H1 (cell line): Measurements from ENCODE around the gene HSD11B1L. TPM values are rescaled to one million over a fixed set of nuclear protein-coding genes. Genes with fewer than 3 reads are reported as not detected.

Experiments used
- CTCF ChIA-PET: fragments of 300-600 bp; sonication (Branson Sonifier 250); formaldehyde crosslinking; loops from one replicate; lab custom pipeline; 2021; ENCODE audit not compliant: partially characterized antibody; lab: Charles Lee
- POLR2A ChIA-PET: fragments of 300-600 bp; sonication (Branson Sonifier 250); formaldehyde crosslinking; loops from one replicate; lab custom pipeline; 2021; ENCODE audit warnings: inconsistent platforms; ENCODE audit not compliant: partially characterized antibody; lab: Charles Lee
- DNase-seq, 2 experiments: peaks; one replicate each; pipeline versions ENCODE4 v3.0.0 to v3.0.0-alpha.2; 2010 to 2022; ENCODE audit warnings: low spot score in 2 of 2, low read depth in 1 of 2, mixed read lengths in 1 of 2
- FAIRE-seq: peaks from 2 replicates; lab custom pipeline; 2011; peaks lifted over from hg19 to GRCh38; lab: Jason Lieb, UNC
- H2AFZ ChIP-seq: 2 replicates; pipeline ENCODE4 v1.8.1; 2012; ENCODE audit warnings: low read length, inconsistent platforms
- H2AK5ac ChIP-seq: 2 replicates; pipeline ENCODE4 v1.6.1; 2013; ENCODE audit warnings: low read depth, low read length
- H2BK120ac ChIP-seq: replicated peaks from 2 replicates; pipeline ENCODE3; 2013; ENCODE audit warnings: low read depth, low read length, inconsistent platforms
- H2BK12ac ChIP-seq: 2 replicates; pipeline ENCODE4 v1.6.1; 2013; ENCODE audit warnings: low read depth, low read length
- H2BK15ac ChIP-seq: 2 replicates; pipeline ENCODE4 v1.6.1; 2013; ENCODE audit warnings: low read length
- H2BK20ac ChIP-seq: 2 replicates; pipeline ENCODE4 v1.6.1; 2013; ENCODE audit warnings: low read length
- H2BK5ac ChIP-seq: 2 replicates; pipeline ENCODE4 v1.6.1; 2013; ENCODE audit warnings: low read depth, low read length
- H3K14ac ChIP-seq: 2 replicates; pipeline ENCODE4 v1.6.1; 2013; ENCODE audit warnings: inconsistent platforms; ENCODE audit not compliant: insufficient read length
- H3K18ac ChIP-seq: 2 replicates; pipeline ENCODE4 v1.6.1; 2013; ENCODE audit warnings: low read length; ENCODE audit errors: extremely low read depth
- H3K23ac ChIP-seq: 2 replicates; pipeline ENCODE4 v1.6.1; 2013; ENCODE audit warnings: inconsistent platforms; ENCODE audit not compliant: insufficient read length
- H3K23me2 ChIP-seq: 2 replicates; pipeline ENCODE4 v1.6.1; 2013; ENCODE audit warnings: low read depth, low read length
- H3K27ac ChIP-seq: 2 replicates; pipeline ENCODE4 v1.6.1; 2011; ENCODE audit warnings: low read depth, low read length, inconsistent platforms
- H3K27me3 ChIP-seq, 4 experiments: replicated peaks in 1 of 4; 1 replicate in 1 of 4; 2 replicates in 3 of 4; pipeline versions ENCODE4 v1.6.1 to v1.8.1; 2011 to 2013; ENCODE audit warnings: low read length in 3 of 4, mild to moderate bottlenecking in 3 of 4, inconsistent platforms in 2 of 4, mixed read lengths in 2 of 4, moderate library complexity in 1 of 4; ENCODE audit not compliant: control insufficient read depth in 3 of 4, insufficient read depth in 3 of 4; ENCODE audit errors: extremely low read depth in 1 of 4
- H3K36me3 ChIP-seq, 4 experiments: 2 replicates each; pipeline versions ENCODE4 v1.6.1 to v1.8.1; 2011 to 2013; ENCODE audit warnings: mild to moderate bottlenecking in 4 of 4, low read length in 3 of 4, moderate library complexity in 2 of 4, control low read depth in 1 of 4, inconsistent platforms in 1 of 4; ENCODE audit not compliant: insufficient read depth in 4 of 4, control insufficient read depth in 2 of 4
- H3K4ac ChIP-seq: replicated peaks from 2 replicates; pipeline ENCODE3; 2013; ENCODE audit warnings: low read length, low read depth, mixed read lengths, inconsistent platforms; ENCODE audit not compliant: insufficient read length
- H3K4me1 ChIP-seq, 4 experiments: replicated peaks in 1 of 4; 1 replicate in 1 of 4; 2 replicates in 3 of 4; pipeline versions ENCODE4 v1.6.1 to v1.8.1; 2011 to 2013; ENCODE audit warnings: low read length in 3 of 4, inconsistent platforms in 2 of 4, mixed read lengths in 1 of 4; ENCODE audit not compliant: insufficient read depth in 4 of 4, control insufficient read depth in 3 of 4
- H3K4me2 ChIP-seq, 2 experiments: 2 replicates each; pipeline versions ENCODE4 v1.6.1 to v1.8.1; 2011 to 2013; ENCODE audit warnings: low read depth in 2 of 2, low read length in 2 of 2, control low read depth in 1 of 2, inconsistent platforms in 1 of 2, mild to moderate bottlenecking in 1 of 2; ENCODE audit not compliant: insufficient read depth in 1 of 2
- H3K4me3 ChIP-seq, 4 experiments: fragments of 200-600, 300-600 bp in 1 of 4; sonication (generic), shearing (Covaris generic), sonication (Bioruptor Twin) in 1 of 4; 2 replicates each; pipeline versions ENCODE4 v1.5.1 to v1.8.1; 2011 to 2016; ENCODE audit warnings: low read length in 4 of 4, low read depth in 3 of 4, control low read depth in 2 of 4, inconsistent platforms in 2 of 4, mild to moderate bottlenecking in 2 of 4, mixed read lengths in 1 of 4, moderate library complexity in 1 of 4; ENCODE audit not compliant: insufficient read depth in 2 of 4; ENCODE audit errors: extremely low read depth in 1 of 4
- H3K56ac ChIP-seq: replicated peaks from 2 replicates; pipeline ENCODE3; 2013; ENCODE audit warnings: low read depth, mild to moderate bottlenecking, mixed read lengths, low read length, inconsistent platforms; ENCODE audit not compliant: insufficient read length
- H3K79me1 ChIP-seq: 2 replicates; pipeline ENCODE4 v1.6.1; 2013; ENCODE audit warnings: low read depth, low read length, control low read depth
- H3K79me2 ChIP-seq, 2 experiments: 2 replicates each; pipeline versions ENCODE4 v1.6.1 to v1.8.1; 2012 to 2013; ENCODE audit warnings: low read length in 2 of 2, mild to moderate bottlenecking in 2 of 2, inconsistent platforms in 1 of 2; ENCODE audit not compliant: insufficient read depth in 2 of 2, control insufficient read depth in 1 of 2
- H3K9ac ChIP-seq, 4 experiments: replicated peaks in 1 of 4; 1 replicate in 1 of 4; 2 replicates in 3 of 4; pipeline versions ENCODE4 v1.6.1 to v1.8.1; 2011 to 2013; ENCODE audit warnings: low read depth in 3 of 4, low read length in 3 of 4, control low read depth in 2 of 4, mild to moderate bottlenecking in 2 of 4, moderate library complexity in 2 of 4, inconsistent platforms in 1 of 4; ENCODE audit errors: extremely low read depth in 1 of 4
- H3K9me3 ChIP-seq, 2 experiments: 2 replicates each; pipeline versions ENCODE4 v1.6.1 to v1.8.1; 2012 to 2013; ENCODE audit warnings: mild to moderate bottlenecking in 2 of 2, moderate library complexity in 2 of 2, control low read depth in 1 of 2, inconsistent platforms in 1 of 2, low read depth in 1 of 2, low read length in 1 of 2, mixed read lengths in 1 of 2; ENCODE audit not compliant: insufficient read depth in 2 of 2
- H4K20me1 ChIP-seq, 2 experiments: replicated peaks in 1 of 2; 2 replicates each; pipeline versions ENCODE3 to v1.8.1; 2011 to 2013; ENCODE audit warnings: inconsistent platforms in 2 of 2, low read length in 2 of 2, mild to moderate bottlenecking in 1 of 2; ENCODE audit not compliant: insufficient read depth in 2 of 2, control insufficient read depth in 1 of 2
- H4K5ac ChIP-seq: 2 replicates; pipeline ENCODE4 v1.6.1; 2013; ENCODE audit warnings: low read length, low read depth, mixed read lengths, inconsistent platforms; ENCODE audit not compliant: insufficient read length
- H4K8ac ChIP-seq: 2 replicates; pipeline ENCODE4 v1.8.0; 2013; ENCODE audit warnings: mild to moderate bottlenecking, moderate library complexity, low read length, inconsistent platforms; ENCODE audit not compliant: insufficient read depth; ENCODE audit errors: extremely low read depth
- H4K91ac ChIP-seq: replicated peaks from 2 replicates; pipeline ENCODE3; 2013; ENCODE audit warnings: low read length, mixed read lengths, inconsistent platforms; ENCODE audit not compliant: insufficient read length
- GTF2F1 ChIP-seq: IDR thresholded peaks from 2 replicates; pipeline ENCODE4 v1.6.1; 2012; ENCODE audit warnings: low read depth, low read length, improper control_type of control experiment, borderline replicate concordance
- POLR2AphosphoS5 ChIP-seq: IDR thresholded peaks from 2 replicates; pipeline ENCODE4 v1.6.1; 2011; ENCODE audit warnings: low read depth, low read length
- WGBS, 2 experiments: shearing (Covaris generic) in 1 of 2; methylation state at CpG; one replicate each; pipeline versions ENCODE4 v1.1.6 to v1.1.7; 2013 to 2015; ENCODE audit warnings: low lambda C conversion rate in 2 of 2, mixed read lengths in 2 of 2, inconsistent platforms in 1 of 2, low coverage in 1 of 2, missing lambda C conversion rate in 1 of 2; ENCODE audit not compliant: insufficient replicate concordance in 2 of 2, insufficient coverage in 1 of 2, insufficient read length in 1 of 2; ENCODE audit errors: extremely low coverage in 1 of 2, missing lambda C conversion rate in 1 of 2; 5-methylcytosine and 5-hydroxymethylcytosine counted together
- polyA plus RNA-seq, 7 experiments: library from polyadenylated mRNA; depleted of rRNA in 3 of 7; stranded (reverse) in 5 of 7; unstranded in 2 of 7; fragments of >200 nt in 5 of 7; fragments of 200-250 nt in 2 of 7; gene quantifications; 1 replicate in 5 of 7; 2 replicates in 1 of 7; 4 replicates in 1 of 7; pipeline versions ENCODE4 v1.2.1 to v1.2.3, GENCODE V29; 2011 to 2013; ENCODE audit warnings: missing spikeins in 2 of 7, mixed read lengths in 2 of 7
- total RNA-seq: library from RNA; stranded (reverse); fragmentation: NEBNext Ultra II Directional; extraction: Animal tissue kit (Norgen Biotek cat#: 25700); gene quantifications from 2 replicates; pipeline ENCODE4 v1.2.1, GENCODE V29; 2021

HSD11B1L gene
- total and polyA plus RNA-seq, 2 of the 8 experiments (the other 6 are each of a cell fraction or from before 2014, with no cell fraction given), result 8.2 to 20.6 TPM

DNA sequence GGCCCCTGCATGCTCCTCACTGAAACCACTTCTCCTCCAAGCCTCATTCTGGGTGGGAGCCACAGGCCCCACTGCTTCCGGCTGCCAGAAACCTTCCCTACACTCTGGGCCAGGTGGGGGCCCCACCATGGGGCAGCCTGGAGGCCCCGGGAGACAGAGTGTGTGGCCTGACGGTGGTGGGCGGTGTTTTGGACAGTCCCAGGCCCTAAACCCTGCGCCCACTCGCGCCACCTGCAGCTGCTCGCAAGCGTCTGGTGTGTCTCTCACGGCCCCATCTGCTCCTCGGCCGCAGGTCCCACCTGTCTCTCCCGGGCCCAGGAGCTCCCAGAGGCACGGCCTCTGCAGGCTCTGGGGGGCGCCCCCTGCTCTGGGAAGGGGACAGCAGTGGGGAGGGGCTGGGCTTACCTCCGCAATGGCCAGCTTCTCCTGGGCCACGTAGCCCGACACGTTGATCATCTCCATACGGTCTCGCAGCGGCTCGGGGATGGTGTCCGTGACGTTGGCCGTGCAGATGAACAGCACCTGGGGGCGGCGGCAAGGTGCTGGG, 14.9 kb downstream of the HSD11B1L start:
- ChIA-PET POLR2A (interaction anchor here (1.0 to 15.6 kb wide), 5 partner anchors 9 to 94 kb away, joined by 3 to 620 read pairs (median 10); partner anchors contain the start of genes CATSPERD and LONP1), CTCF (interaction anchor here (1.6 to 1.8 kb wide), 2 partner anchors 25 to 98 kb away, joined by 4 to 5 read pairs; partner anchors contain the start of genes CATSPERD and LONP1)
- H3K9ac ChIP-seq, result no peak overlapping the region
- H3K18ac ChIP-seq, result no peak overlapping the region
- no peaks in the 10 kb centered on the region for H3K27me3 ChIP-seq
- H3K9me3 ChIP-seq, result no peaks in the 10 kb centered on the region
- no peak overlapping the region for H3K27ac ChIP-seq
- H2AFZ ChIP-seq, result no peak overlapping the region
- peaks cover 47 to 87% (median 76%) of the 10 kb centered on the region in 4 experiments for H3K36me3 ChIP-seq
- H4K8ac ChIP-seq, result no peak overlapping the region; the same call in none of the 2 replicates
- DNase-seq, result peak in 1 of 2 experiments; percentile 55
- no peak overlapping the region for H2BK20ac ChIP-seq
- WGBS, 2 experiments, result 88% methylated on average over 27 of the region's 28 CpGs; no CpG with 5 or more reads in 1 of the 2 experiments
- no peak overlapping the region for H3K4ac ChIP-seq
- H3K4me1 ChIP-seq, result no peaks in the 10 kb centered on the region; a peak in 1 of 7 replicates
- H3K4me3 ChIP-seq, result no peak overlapping the region
- peak; percentile 60; the same call in 1 of the 2 replicates for TF ChIP-seq POLR2AphosphoS5
- TF ChIP-seq GTF2F1, result no peak
- no peak overlapping the region for H2BK12ac ChIP-seq
- H2AK5ac ChIP-seq, result no peak overlapping the region
- H3K79me2 ChIP-seq, result peaks cover 5 to 33% of the 10 kb centered on the region in 2 experiments
- no peak overlapping the region for H3K14ac ChIP-seq
- H2BK120ac ChIP-seq, result no peak overlapping the region
- H3K23me2 ChIP-seq, result peaks cover 2% of the 10 kb centered on the region; the same call in 1 of the 2 replicates
- H2BK15ac ChIP-seq, result no peak overlapping the region
- no peak overlapping the region for H4K91ac ChIP-seq
- H4K20me1 ChIP-seq, result peaks cover 45 to 48% of the 10 kb centered on the region in 2 experiments
- no peak overlapping the region for H3K4me2 ChIP-seq
- H3K23ac ChIP-seq, result no peak overlapping the region
- H3K56ac ChIP-seq, result no peak overlapping the region
- no peak overlapping the region for H2BK5ac ChIP-seq
- FAIRE-seq, result no peak
- peaks cover 6% of the 10 kb centered on the region for H3K79me1 ChIP-seq
- H4K5ac ChIP-seq, result no peak overlapping the region
